Measurements from ENCODE around the gene REV3L. TPM values are rescaled to one million over a fixed set of nuclear protein-coding genes. Genes with fewer than 3 reads are reported as not detected.

The REV3L gene
- total and polyA plus RNA-seq, 9 of the 15 experiments (the other 6 are each of a cell fraction or from before 2014, with no cell fraction given) = 5.5 to 24.4 (median 14.4) TPM

GRCh38 chr6:111418971-111419693 lies 63.9 kb downstream of the REV3L start:
- H2AFZ ChIP-seq (ENCODE audit: low read depth, low read length) = no peak overlapping the region
- no peak overlapping the region for H3K4me3 ChIP-seq
- peaks cover 14% of the 10 kb centered on the region in 2 experiments; a peak in 4 of 5 replicates for H3K4me1 ChIP-seq (replicated peaks in 1 of 2; ENCODE audit: control insufficient read depth in 2 of 2, insufficient read depth in 2 of 2, low read length in 2 of 2)
- H4K20me1 ChIP-seq (replicated peaks; ENCODE audit: control insufficient read depth, insufficient read depth, low read length) = peaks cover 4% of the 10 kb centered on the region; the same call in 1 of the 2 replicates
- H3K9me3 ChIP-seq (replicated peaks; ENCODE audit: control insufficient read depth, insufficient read depth, low read depth, low read length) = no peaks in the 10 kb centered on the region
- FAIRE-seq = peak; percentile 15
- intact Hi-C loops (cut with micrococcal nuclease) (loop anchor here (2.0 kb wide), 1 partner anchor 36 kb away; no protein-coding TSS in a partner anchor), in situ Hi-C loops (cut with MboI) (no loop called here)
- H3K9me1 ChIP-seq (ENCODE audit: control insufficient read depth, insufficient read depth, low read length) = no peaks in the 10 kb centered on the region
- peaks cover 55% of the 10 kb centered on the region for H3K79me2 ChIP-seq (ENCODE audit: control insufficient read depth, insufficient read depth, low read length)
- H3K36me3 ChIP-seq (ENCODE audit: control insufficient read depth, insufficient read depth, low read length) = peaks cover 10% of the 10 kb centered on the region
- no TSS peak for BruUV-seq (replicated peaks)
- H3K27ac ChIP-seq (ENCODE audit: extremely low read depth, low read depth, low read length) = no peak overlapping the region
- no peaks in the 10 kb centered on the region for H3K27me3 ChIP-seq (ENCODE audit: control insufficient read depth in 2 of 2, insufficient read depth in 2 of 2, low read length in 2 of 2)
- no peak overlapping the region for H3K4me2 ChIP-seq (ENCODE audit: insufficient read depth, low read length)
- WGBS (ENCODE audit: insufficient coverage, low coverage, missing lambda C conversion rate) = 66% methylated on average over 5 of the region's 5 CpGs
- POLR2A ChIA-PET = interaction anchor here (0.6 to 1.2 kb wide), 2 partner anchors 15 to 17 kb away, joined by 3 read pairs; no protein-coding TSS in a partner anchor
- TF ChIP-seq HDAC2 (IDR thresholded peaks at IDR 0.05) (no peak), ZNF740 (CRISPR knock-in tag; IDR thresholded peaks at IDR 0.05) (no peak), ZNF740 (tag; IDR thresholded peaks at IDR 0.05) (no peak), ZNF124 (CRISPR knock-in tag; IDR thresholded peaks at IDR 0.05) (no peak), HDAC8 (tag; IDR thresholded peaks at IDR 0.05) (no peak), THRAP3 (IDR thresholded peaks at IDR 0.05; ENCODE audit: borderline replicate concordance) (no peak), SUPT5H (IDR thresholded peaks at IDR 0.05) (no peak), ZNF830 (CRISPR knock-in tag; IDR thresholded peaks at IDR 0.05) (no peak), CSDE1 (IDR thresholded peaks at IDR 0.05) (no peak), CBFA2T2 (conservative IDR thresholded peaks at IDR 0.05) (no peak), TCFL5 (CRISPR knock-in tag; conservative IDR thresholded peaks at IDR 0.05) (no peak), POU5F1 (IDR thresholded peaks at IDR 0.05; ENCODE audit: borderline replicate concordance, low read depth, low read length, partially characterized antibody) (no peak), MAZ (CRISPR knock-in tag; conservative IDR thresholded peaks at IDR 0.05 in 1 of 2, IDR thresholded peaks at IDR 0.05 in 1 of 2) (no peak), ZNF77 (CRISPR knock-in tag; IDR thresholded peaks at IDR 0.05) (no peak), BRD4 (IDR thresholded peaks at IDR 0.05) (no peak), POLR2AphosphoS2 (IDR thresholded peaks at IDR 0.05; ENCODE audit: low read length) (no peak), SMAD4 (CRISPR knock-in tag; conservative IDR thresholded peaks at IDR 0.05) (no peak)
- no peak overlapping the region for H3K9ac ChIP-seq (ENCODE audit: insufficient read depth in 1 of 2, low read depth in 2 of 2, low read length in 2 of 2)
- no peak for ATAC-seq
- no peak for DNase-seq (ENCODE audit: extremely low read depth in 1 of 4, low spot score in 3 of 4)
- CTCF ChIA-PET (ENCODE audit: low intra/inter-chr PET ratio) = interaction anchor here (0.6 kb wide), 1 partner anchor 1572 kb away, joined by 3 read pairs; no protein-coding TSS in a partner anchor
